GM13977 (cell line): ENCODE measurements around the gene UGT2A2.

ENCODE experiments used
- DNase-seq: peaks from one replicate; pipeline ENCODE4 v3.0.0; 2012; ENCODE audit warnings: low spot score
- in situ Hi-C: fragments of 300-500 bp; cut with MboI; formaldehyde crosslinking; loops from one replicate; pipeline ENCODE4 v1.12.0; 2022; ENCODE audit warnings: low sequenced_read_pairs, low pct_unique_long_range_greater_than_20kb, mixed read lengths, inconsistent platforms; ENCODE audit not compliant: unreplicated experiment
- TF ChIP-seq, protein P1 (sequence below): IDR thresholded peaks from 2 replicates; pipeline ENCODE4 v1.5.1; 2012; ENCODE audit warnings: mild to moderate bottlenecking, control low read depth; ENCODE audit not compliant: insufficient read depth; ENCODE audit errors: extremely low read depth, missing control alignments

The UGT2A2 gene

DNA sequence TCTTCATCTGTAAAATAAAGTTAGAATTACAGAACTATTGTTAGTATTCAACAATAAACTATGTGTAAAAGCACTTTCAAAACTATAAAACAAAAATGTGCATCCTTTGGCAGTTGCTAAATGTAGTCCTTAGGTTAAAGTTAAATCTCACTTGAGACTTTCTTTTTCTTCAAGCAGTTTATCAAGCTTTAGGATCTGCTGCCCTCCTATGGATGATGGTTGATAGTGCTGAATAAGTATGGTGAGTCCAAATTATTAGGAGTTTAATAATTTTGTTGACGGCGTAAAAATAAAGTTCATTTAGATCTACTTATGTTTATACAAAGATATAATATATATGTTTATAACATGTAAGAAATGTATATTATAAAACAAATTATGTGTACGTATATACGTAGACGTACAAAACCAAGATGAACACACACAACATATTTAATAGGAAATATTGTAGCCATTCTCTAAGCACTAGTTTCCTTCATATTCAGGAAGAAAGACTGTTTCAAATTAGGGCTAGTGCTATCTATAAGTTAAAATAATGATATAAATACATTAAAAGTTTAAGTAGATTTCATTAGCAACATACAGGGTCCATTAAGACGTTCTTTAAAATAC is 22.3 kb downstream of the UGT2A2 start:
- TF ChIP-seq, protein P1, sequence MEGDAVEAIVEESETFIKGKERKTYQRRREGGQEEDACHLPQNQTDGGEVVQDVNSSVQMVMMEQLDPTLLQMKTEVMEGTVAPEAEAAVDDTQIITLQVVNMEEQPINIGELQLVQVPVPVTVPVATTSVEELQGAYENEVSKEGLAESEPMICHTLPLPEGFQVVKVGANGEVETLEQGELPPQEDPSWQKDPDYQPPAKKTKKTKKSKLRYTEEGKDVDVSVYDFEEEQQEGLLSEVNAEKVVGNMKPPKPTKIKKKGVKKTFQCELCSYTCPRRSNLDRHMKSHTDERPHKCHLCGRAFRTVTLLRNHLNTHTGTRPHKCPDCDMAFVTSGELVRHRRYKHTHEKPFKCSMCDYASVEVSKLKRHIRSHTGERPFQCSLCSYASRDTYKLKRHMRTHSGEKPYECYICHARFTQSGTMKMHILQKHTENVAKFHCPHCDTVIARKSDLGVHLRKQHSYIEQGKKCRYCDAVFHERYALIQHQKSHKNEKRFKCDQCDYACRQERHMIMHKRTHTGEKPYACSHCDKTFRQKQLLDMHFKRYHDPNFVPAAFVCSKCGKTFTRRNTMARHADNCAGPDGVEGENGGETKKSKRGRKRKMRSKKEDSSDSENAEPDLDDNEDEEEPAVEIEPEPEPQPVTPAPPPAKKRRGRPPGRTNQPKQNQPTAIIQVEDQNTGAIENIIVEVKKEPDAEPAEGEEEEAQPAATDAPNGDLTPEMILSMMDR = peak; percentile 16
- no peak for DNase-seq
- in situ Hi-C loops = no loop called here

DNA sequence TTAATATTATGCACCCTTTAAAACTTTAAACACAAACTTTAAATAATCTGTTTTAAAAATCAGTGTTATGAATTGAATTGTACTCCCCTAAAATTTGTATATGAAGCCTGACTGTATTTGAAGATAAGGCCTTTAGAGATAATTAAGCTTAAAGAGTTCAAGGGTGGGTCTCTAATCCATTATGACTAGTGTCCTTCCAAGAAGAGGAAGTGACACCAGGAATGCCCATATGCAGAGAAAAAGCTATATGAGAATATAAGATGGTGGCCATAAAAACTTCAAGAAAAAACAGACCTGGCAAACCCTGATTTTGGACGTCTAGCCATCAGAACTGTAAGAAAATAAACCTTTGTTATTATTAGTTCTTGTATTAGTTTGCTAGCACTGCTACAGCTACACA is 29.0 kb downstream of the UGT2A2 start:
- DNase-seq = no peak
- in situ Hi-C loops = no loop called here
- TF ChIP-seq, protein P1 = no peak

DNA sequence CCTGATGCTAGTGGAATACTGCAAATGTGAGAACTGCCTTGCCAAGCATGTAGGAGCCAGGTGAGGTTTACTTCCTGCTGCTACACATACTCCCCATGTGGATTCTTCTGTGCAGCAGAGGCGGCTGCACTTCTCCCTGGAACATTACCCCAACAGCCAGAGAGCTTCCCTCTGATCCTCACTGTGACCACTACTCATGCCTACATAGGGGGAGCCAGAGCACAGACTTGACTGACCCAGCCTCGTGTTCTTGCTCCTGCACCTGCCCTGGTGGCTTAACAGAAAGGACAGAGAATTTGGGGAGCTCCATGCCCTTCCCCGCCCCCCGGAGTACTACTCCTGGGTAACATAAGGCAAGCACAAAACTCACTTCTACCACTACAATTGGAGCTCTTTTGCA is 38.4 kb downstream of the UGT2A2 start:
- no peak for DNase-seq

DNA sequence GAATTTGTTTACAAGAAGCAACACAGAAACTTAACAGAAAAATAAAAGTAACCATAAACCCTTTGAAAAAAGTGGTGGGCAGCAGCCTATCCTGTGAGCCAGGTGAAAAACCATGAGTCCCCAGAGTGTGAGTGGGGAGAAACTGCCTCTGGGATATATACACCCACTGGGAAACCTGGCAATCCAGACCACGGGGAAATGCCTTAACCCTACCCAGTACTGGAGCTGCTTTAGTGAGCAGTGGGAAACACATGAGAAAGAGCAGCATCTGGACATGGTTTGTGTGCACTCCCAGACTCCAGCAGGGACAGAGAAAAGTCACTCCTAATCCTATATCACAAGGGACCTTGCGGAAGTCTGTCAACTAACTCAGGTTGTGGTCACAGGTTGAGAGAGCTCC is 39.4 kb downstream of the UGT2A2 start:
- in situ Hi-C loops = no loop called here
- DNase-seq = no peak
- TF ChIP-seq, protein P1 = no peak

More for the DNA sequence above, 38.4 kb downstream of the UGT2A2 start:
- TF ChIP-seq, protein P1 = no peak
- in situ Hi-C loops = no loop called here

DNA sequence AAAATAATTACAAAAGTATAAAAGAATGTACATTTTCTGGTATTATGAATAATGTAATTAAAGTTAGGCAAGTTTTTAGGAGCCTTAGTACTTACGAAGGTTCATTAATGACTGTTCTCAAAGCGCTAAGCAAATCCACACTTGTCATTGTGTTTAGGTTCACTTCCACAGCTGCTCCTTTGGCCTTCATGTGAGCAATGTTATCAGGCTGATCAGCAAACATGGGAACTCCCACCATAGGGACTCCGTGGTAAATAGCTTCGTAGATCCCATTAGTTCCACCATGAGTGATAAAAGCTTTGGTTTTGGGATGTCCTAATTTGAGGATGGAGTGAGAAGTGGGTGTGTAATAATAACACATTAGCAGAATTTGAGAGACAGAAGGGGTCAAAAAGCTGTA is 45.1 kb downstream of the UGT2A2 start:
- no peak for DNase-seq
- in situ Hi-C loops = no loop called here
- TF ChIP-seq, protein P1 = no peak

DNA sequence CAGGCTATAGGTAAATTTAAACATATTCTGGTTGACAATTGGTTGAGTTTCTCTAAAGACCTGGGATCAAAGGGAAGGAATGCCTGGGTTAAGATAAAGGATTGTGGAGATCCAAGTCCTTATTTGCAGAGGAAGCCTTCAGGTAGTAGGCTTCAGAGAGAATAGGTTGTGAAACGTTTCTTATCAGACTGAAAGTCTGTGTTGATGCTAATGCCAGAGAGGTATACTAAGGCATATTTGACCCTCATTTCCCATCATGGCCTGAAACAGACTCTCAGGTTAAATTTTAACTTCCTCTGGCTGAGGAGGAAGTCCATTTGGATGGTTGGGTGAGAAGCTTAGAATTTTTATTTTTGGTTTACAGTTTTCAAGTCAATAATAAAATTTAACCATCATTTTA is 48.1 kb downstream of the UGT2A2 start:
- in situ Hi-C loops = no loop called here
- TF ChIP-seq, protein P1 = no peak

DNA sequence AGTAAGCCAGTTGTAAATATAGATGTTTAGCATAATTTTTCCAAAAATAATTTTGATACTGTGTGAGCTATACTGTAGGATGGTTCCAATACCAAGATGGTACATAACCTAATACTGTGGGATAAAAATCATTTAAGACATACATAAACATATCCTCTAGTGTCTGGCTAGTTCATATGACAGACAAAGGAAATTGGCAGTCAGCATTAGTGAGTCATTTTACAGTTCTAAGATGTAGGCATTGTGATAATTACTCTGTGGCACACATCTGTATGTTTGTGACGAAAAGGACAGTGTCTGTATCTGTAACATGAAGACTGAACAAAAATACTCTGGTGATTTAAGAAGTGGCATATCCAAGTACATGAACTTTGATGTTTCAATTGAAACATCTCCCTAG is 49.6 kb downstream of the UGT2A2 start:
- DNase-seq = no peak
- in situ Hi-C loops = no loop called here
- TF ChIP-seq, protein P1 = no peak

More for the DNA sequence above, 48.1 kb downstream of the UGT2A2 start:
- no peak for DNase-seq
